HG03521 (cell line): Measurements from ENCODE around the gene CYSTM1.

ENCODE experiments used
- ATAC-seq: cut with Tn5 transposase; IDR thresholded peaks from one replicate; pipeline ENCODE4 v1.9.1; 2021; ENCODE audit warnings: mild to moderate bottlenecking, moderate library complexity; ENCODE audit not compliant: unreplicated experiment

Gene CYSTM1

GRCh38 chr5:140252470-140253126 is 77.6 kb downstream of the CYSTM1 start:
- no peak for ATAC-seq

DNA sequence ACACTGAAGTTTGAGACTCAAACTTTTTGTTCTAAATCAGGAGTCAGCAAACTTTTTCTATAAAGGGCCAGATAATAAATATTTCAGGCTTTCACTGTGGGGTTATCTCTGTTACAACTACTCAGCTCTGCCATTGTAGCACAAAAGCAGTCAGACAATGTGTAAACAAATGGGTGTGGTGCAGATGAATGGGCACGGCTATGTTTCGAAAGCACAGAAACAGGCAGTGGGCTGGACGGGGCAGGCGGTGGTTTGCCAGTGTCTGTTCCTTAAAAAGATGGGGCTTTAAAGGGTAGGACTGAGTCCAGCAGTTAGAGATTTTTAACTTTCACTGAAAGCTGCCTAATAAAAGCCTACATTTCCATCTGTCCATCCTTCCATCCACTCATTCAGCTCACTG is 79.0 kb downstream of the CYSTM1 start:
- ATAC-seq = no peak

DNA sequence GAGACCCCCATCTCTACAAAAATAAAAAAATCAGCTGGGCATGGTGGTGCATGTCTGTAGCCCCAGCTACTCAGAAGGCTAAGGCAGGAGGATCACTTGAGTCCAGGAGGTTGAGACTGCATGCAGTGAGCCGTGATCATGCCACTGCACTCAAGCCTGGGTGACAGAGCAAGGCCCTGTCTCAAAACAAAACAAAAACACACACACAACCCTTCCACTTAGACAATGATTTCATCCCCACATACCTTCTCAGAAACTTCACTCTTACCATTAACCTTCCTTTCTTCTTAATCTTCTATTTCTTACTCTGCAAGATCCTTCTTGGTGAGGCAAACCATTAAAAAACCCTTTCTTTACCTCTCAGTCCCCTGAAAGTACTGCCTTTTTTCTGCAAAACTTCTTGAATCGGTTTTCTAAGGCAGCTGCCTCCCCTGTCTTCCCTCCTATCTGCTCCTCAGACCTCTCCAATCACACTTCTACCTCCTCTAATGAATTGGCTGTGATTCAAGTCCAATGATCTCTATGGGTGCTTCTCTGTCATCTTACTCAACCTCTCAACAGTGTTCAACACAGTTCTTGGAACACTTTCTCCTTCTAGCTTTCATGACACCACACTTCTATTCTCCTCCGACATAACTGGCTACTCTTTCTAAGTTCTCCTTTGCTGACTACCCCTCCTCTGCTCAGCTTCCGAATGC is 80.6 kb downstream of the CYSTM1 start:
- ATAC-seq = no peak

GRCh38 chr5:140256726-140257125 is 81.7 kb downstream of the CYSTM1 start:
- no peak for ATAC-seq

DNA sequence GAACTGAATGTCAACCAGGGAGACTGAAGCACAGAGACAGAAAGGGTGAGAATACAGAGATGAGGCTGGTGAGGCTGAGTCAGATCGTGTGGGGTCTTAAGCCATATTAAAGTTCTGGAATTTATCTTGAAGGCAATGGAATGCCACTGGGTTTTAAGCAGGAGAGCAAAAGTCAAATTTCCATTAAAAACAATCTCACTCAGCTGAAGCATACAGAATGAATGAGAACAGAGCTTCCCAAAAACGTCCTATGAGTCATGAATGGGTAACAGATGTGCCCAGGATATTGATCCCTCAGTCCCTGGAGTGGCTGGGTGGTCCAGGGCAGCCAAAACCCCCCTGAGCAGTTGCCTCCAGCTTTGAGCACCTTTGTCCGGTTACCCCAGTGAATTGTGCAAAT is 83.0 kb downstream of the CYSTM1 start:
- no peak for ATAC-seq

GRCh38 chr5:140258873-140259272 is 83.9 kb downstream of the CYSTM1 start:
- no peak for ATAC-seq

DNA sequence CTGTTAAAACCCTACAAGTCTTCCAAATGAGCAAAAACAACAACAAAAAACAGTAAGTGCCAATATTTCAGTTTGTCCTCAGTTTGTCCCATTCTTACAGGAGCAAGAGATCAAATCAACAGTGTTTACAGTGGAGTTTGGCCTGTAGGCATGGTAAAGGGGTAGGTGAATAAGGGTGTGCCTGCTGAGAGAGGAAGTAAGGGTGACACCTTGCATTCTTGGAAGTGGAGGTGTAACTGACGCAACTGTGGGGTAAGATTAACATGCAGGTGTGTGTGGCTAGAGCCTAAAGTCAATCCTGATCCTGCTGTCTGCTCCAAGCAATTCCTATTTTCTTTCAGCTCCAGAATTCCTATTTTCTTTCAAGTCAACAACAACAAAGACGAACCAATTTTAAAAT is 84.5 kb downstream of the CYSTM1 start:
- ATAC-seq = no peak

DNA sequence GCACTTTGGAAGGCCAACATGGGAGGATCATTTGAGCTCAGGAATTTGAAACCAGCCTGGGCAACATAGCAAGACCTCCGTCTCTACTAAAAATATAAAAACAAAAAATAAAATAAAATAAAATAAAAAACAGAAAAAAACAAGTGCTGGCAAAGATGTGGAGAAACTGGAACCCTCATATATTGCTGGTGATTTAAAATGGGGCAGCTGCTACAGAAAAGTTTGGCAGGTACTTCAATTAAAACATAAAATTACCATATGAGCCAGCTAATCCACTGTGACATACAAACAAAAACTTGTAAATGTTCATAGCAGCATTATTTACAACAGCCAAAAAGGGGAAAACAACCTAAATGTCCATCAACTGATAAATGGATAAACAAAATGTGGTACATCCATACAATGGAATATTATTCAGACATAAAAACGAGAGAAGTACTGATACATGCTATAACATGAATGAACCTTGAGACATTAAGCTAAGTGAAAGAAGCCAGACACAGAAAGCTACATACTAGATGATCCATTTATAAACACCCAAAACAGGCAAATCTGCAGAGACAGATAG is 85.2 kb downstream of the CYSTM1 start:
- ATAC-seq = no peak

DNA sequence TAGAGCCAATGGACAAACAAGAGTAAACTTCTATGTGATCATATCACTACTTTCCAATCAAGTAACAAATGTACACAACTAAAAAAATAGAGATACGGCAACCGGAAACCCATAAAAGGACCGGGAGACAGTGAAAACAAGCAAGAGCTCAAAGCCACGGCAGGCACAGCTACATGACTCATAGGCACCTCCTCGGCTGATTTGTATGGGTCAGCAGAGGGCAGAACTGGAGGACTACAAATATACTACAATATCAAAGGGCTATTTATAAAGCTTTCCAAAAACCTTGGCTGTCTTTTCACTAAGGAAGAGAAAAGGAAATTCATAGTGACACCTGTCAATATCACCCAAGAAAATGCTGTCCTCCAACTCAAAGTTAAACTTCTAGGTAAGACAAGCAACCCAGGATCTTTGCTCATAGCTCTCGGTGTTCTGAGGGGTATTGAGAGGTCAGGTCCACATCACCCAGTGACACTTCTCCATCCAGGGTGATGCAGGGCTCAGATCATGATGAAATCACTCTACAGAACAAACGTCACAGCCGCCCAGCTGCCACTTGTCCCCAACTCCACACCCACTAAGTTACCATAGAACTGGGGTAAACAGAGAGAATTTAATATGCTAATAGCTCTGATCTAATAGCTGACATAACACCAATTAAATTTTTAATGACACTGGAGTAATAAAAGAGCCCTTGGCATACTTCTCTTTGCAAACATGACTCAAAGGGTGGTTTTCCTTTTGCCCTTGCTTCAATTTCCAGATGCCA is 86.6 kb downstream of the CYSTM1 start:
- no peak for ATAC-seq

DNA sequence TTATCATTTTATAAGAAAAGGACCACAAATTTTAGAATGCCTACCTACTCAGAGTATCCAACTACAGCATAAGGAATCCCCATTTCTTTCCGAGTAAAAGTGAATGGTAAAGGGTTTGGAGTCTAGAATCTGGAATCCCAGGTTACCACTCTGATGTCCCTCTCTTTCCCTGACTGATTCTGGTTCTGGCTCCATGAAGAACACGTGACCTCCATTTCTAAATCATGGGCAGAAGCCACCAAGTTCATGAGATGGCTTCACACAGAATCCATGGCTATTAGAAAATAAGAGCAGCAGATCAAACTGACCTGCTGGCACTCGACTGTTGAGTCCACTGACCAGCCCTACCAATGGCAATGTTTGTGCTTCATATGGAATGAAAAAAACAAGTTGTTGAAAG is 87.2 kb downstream of the CYSTM1 start:
- no peak for ATAC-seq

- ATAC-seq = no peak
These were observed 87.9 kb downstream of the CYSTM1 start for GRCh38 chr5:140262839-140263238.

- ATAC-seq = no peak
These were observed 90.9 kb downstream of the CYSTM1 start for GRCh38 chr5:140265845-140266244.

- ATAC-seq = no peak
These were observed 91.6 kb downstream of the CYSTM1 start for GRCh38 chr5:140266471-140267200.

- no peak for ATAC-seq
These were observed 92.2 kb downstream of the CYSTM1 start for GRCh38 chr5:140267201-140267540.

DNA sequence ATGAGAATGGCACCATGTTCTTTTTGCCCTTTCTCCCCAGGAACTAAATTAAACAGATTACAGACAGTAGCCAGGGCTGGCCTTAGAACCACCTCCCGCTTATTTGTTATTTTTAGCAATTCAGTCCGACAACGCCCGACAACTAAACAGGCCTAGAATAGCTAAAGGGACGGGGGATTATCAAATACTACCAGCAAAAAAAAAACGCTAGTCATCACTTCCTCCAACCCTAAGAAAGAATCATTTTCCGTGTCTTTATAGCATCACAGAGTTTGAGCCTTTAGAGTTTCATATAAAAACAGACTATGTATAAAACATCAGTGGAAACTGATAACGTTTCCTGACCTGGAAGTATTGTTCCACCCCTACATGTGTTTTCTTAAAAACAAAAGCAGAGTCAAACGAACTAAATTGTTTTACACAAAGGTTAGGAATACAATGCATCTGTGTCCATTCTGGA is 92.6 kb downstream of the CYSTM1 start:
- no peak for ATAC-seq

DNA sequence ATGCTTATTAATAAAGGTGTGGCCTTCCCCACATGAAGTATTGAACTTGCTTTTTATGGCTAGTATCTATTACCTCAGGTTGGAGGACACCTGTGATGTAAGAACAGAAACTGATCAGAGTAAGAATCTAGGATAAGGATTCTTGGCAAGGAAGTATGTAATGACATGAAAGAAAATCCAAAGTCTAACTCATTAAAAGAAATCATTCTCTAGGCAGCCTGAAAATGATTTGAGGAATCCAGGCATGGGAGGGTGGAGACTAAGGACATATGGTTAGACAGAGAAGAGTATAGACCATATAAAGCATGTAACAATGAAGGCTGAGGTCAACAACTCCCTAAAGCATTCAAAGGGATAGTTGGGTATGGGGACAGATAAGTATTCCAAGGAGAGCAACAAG is 95.0 kb downstream of the CYSTM1 start:
- ATAC-seq = no peak

DNA sequence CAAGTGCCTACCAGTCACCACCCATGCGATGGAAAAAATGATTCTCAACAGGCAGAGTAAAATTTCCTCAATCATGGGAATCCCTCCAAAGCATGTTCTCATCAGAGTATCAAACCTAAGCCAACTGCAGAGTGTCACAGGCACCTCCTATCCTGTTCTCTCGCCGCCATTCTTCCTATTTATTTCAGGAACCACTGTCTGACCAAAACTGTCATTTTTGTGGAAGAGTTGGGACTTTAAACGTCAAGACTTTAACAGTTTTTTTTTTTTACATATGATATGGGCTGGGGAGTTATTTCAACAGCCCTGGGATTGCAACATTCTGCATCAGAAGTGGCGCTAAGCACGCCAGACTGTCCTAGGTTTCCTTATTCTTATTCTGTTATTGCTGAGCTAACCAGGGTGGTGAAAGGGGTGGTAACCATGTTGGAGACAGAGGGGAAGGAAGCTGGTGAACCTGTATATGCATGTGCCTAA is 98.5 kb downstream of the CYSTM1 start:
- no peak for ATAC-seq

DNA sequence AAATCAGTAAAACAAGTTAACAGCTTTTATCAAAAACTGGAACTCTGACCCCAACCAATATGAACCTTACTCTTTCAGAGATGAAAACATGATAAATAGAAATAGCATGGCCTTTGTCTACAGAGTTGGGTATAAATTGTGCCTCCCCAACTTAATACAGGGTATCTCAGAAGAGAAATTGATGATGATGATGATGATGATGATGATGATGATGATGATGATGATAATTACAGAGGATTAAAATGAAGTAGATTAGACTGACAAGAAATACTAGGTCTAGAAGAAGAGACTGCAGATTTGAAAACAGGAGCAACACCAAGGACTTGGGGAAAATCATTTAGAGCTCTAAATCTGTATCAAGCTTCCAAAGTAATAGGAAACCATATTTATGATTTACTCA is 100.8 kb downstream of the CYSTM1 start:
- ATAC-seq = no peak

DNA sequence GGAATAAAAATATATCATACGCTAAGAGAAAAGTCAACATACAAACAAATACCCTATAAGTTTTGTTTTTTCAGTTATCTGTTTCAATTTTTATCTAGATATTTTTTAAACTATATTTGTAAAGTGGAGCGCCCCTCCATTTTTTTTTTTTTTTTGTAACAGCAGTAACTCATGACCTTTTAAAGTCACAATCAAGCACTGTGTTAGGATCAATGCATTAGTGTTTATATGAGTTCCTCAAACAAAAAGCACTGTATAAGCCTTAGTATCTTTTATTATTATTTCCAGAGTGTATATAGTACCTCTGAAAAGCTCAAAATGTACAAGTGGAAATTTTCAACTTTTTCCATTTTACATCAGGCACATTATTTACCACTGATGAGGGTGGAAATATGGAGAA is 107.3 kb downstream of the CYSTM1 start:
- ATAC-seq = no peak

GRCh38 chr5:140284013-140284412 is 109.0 kb downstream of the CYSTM1 start:
- ATAC-seq = no peak

- no peak for ATAC-seq
These were observed 111.4 kb downstream of the CYSTM1 start for GRCh38 chr5:140286424-140286823.
